ENCODE data around the gene TACC2.
"Not testable (repeated sequence)": the region's sequence is repeated elsewhere in the genome, so short reads cannot be mapped to it uniquely, and the experiment has no call there.

The TACC2 gene

DNA sequence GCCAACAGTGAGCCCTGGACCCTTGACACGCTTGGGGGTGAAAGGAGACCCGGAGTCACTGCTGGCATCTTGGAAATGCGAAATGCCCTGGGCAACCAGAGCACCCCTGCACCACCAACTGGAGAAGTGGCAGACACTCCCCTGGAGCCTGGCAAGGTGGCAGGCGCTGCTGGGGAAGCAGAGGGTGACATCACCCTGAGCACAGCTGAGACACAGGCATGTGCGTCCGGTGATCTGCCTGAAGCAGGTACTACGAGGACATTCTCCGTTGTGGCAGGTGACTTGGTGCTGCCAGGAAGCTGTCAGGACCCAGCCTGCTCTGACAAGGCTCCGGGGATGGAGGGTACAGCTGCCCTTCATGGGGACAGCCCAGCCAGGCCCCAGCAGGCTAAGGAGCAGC lies 98.5 kb downstream of the TACC2 start:
- no peak overlapping the region for H3K4me3 ChIP-seq (ENCODE audit: low read depth in 1 of 2, low read length in 2 of 2)
- H3K27me3 ChIP-seq (ENCODE audit: control insufficient read depth in 1 of 2, insufficient read depth in 2 of 2, low read length in 2 of 2) = no peaks in the 10 kb centered on the region
- H3K4me1 ChIP-seq (ENCODE audit: insufficient read depth, low read length) = no peaks in the 10 kb centered on the region
- H3K9ac ChIP-seq (ENCODE audit: low read length) = no peak overlapping the region
- H3K27ac ChIP-seq (ENCODE audit: low read depth, low read length) = no peak overlapping the region
- peaks cover 26% of the 10 kb centered on the region for H3K36me3 ChIP-seq (ENCODE audit: insufficient read depth, low read length)
- H3K9me3 ChIP-seq (ENCODE audit: low read length) = no peaks in the 10 kb centered on the region

DNA sequence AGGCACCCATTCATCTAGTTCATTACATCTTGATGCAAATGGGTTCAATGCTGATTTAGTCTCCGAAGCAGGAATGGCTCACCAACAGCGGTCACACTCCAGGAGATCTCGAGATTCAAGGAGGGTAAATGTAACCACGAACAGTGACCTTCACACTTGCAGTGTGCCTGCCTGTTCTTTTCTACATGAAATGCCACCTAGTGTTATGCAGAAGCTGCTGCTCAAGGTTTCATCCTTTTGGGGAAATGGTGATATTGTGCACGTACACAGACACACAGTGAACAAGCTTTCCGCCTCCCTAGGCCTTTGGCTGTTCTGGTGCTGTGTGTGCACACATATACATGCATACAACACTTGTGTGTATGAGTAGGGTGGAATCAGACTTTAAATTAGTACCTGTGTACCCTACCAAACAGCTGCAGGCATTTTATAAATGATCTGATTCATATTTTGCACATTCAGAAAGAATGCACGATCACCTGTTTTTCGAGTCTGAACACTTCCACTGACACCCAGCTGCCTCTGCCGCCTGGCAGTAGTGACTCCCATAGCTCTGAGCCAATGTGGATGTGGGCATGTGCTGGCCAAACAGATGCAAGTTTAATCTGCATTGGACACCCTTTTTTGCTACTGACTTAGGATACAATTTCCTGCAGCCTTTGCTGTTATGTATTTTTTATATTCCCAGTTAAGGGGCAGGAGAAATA lies 100.5 kb downstream of the TACC2 start:
- H3K36me3 ChIP-seq (ENCODE audit: insufficient read depth, low read length) = peaks cover 26% of the 10 kb centered on the region
- H3K4me1 ChIP-seq (ENCODE audit: insufficient read depth, low read length) = no peaks in the 10 kb centered on the region
- no peak overlapping the region for H3K4me3 ChIP-seq (ENCODE audit: low read depth in 1 of 2, low read length in 2 of 2)
- no peak overlapping the region for H3K27ac ChIP-seq (ENCODE audit: low read depth, low read length)
- H3K27me3 ChIP-seq (ENCODE audit: control insufficient read depth in 1 of 2, insufficient read depth in 2 of 2, low read length in 2 of 2) = no peaks in the 10 kb centered on the region
- no peaks in the 10 kb centered on the region for H3K9me3 ChIP-seq (ENCODE audit: low read length)
- no peak overlapping the region for H3K9ac ChIP-seq (ENCODE audit: low read length)

DNA sequence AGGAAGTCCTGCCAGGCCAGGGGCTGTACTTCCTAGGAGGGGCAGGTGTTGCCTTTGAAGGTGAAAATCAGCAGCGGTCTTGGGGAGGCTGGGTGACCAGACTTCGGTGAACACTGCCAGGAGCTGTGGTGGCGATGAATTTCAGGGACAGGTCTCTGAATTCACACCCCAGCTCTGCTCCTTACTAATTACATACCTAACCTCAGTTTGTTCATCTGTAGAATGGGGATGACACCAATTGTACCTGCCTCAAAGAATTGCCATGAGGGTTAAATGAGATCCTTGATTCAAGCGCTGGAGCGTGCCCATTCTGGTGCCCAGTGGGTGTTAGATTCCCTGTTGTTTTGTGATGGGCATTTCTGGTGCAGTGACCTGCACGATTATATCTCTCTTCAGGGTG lies 102.8 kb downstream of the TACC2 start:
- H3K9me3 ChIP-seq (ENCODE audit: low read length) = no peaks in the 10 kb centered on the region
- peaks cover 2% of the 10 kb centered on the region for H3K4me1 ChIP-seq (ENCODE audit: insufficient read depth, low read length)
- H3K36me3 ChIP-seq (ENCODE audit: insufficient read depth, low read length) = peaks cover 25% of the 10 kb centered on the region
- no peaks in the 10 kb centered on the region for H3K27me3 ChIP-seq (ENCODE audit: control insufficient read depth in 1 of 2, insufficient read depth in 2 of 2, low read length in 2 of 2)
- no peak overlapping the region for H3K27ac ChIP-seq (ENCODE audit: low read depth, low read length)
- no peak overlapping the region for H3K9ac ChIP-seq (ENCODE audit: low read length)
- no peak overlapping the region for H3K4me3 ChIP-seq (ENCODE audit: low read depth in 1 of 2, low read length in 2 of 2)

- H3K27me3 ChIP-seq (ENCODE audit: control insufficient read depth in 1 of 2, insufficient read depth in 2 of 2, low read length in 2 of 2) = no peaks in the 10 kb centered on the region
- no peaks in the 10 kb centered on the region for H3K9me3 ChIP-seq (ENCODE audit: low read length)
- H3K9ac ChIP-seq (ENCODE audit: low read length) = no peak overlapping the region
- no peak overlapping the region for H3K4me3 ChIP-seq (ENCODE audit: low read depth in 1 of 2, low read length in 2 of 2)
- H3K36me3 ChIP-seq (ENCODE audit: insufficient read depth, low read length) = peaks cover 19% of the 10 kb centered on the region
- H3K4me1 ChIP-seq (ENCODE audit: insufficient read depth, low read length) = peaks cover 9% of the 10 kb centered on the region
- no peak overlapping the region for H3K27ac ChIP-seq (ENCODE audit: low read depth, low read length)
Observed at GRCh38 chr10:122093076-122093475, 104.1 kb downstream of the TACC2 start.

DNA sequence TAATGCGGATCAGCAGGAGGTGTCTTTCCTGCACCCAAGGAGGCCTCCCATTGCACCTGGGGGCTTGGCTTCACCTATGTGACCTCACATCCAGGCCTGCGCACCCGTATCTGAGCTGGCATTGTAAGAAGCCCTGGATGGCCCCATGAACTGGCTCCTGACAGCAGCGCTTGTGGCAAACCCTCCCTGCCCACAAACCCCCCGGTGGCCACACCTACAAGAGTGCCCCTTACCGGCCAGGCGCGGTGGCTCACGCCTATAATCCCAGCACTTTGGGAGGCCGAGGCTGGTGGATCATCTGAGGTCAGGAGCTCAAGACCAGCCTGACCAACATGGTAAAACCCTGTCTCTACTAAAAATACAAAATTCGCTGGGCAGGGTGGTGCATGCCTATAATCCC lies 107.2 kb downstream of the TACC2 start:
- not testable (repeated sequence) for H3K4me3 ChIP-seq (ENCODE audit: low read depth in 1 of 2, low read length in 2 of 2); H3K27ac ChIP-seq (ENCODE audit: low read depth, low read length); H3K9me3 ChIP-seq (ENCODE audit: low read length); H3K36me3 ChIP-seq (ENCODE audit: insufficient read depth, low read length); H3K27me3 ChIP-seq (ENCODE audit: control insufficient read depth in 1 of 2, insufficient read depth in 2 of 2, low read length in 2 of 2); H3K9ac ChIP-seq (ENCODE audit: low read length)
- H3K4me1 ChIP-seq (ENCODE audit: insufficient read depth, low read length) = peaks cover 27% of the 10 kb centered on the region

DNA sequence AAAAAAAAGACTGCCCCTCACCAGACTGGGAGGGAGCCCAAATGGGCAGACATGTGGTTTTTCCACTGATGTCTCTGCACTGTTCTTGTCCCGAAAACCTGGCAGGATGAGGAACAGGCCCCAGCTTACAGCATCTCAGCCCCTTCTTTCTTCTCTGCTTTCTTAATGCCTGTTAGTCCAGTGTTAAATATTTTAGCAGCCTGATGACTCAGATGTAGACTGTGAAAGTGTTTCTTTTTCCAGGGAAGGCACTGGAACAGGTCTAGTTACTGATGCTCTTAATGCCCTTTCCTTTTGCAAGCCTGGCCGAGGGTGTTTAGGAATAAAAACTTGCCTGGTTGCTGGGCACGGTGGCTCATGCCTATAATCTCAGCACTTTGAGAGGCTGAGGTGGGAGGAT lies 107.7 kb downstream of the TACC2 start:
- no peaks in the 10 kb centered on the region for H3K9me3 ChIP-seq (ENCODE audit: low read length)
- no peaks in the 10 kb centered on the region for H3K27me3 ChIP-seq (ENCODE audit: control insufficient read depth in 1 of 2, insufficient read depth in 2 of 2, low read length in 2 of 2)
- peaks cover 27% of the 10 kb centered on the region for H3K4me1 ChIP-seq (ENCODE audit: insufficient read depth, low read length)
- H3K36me3 ChIP-seq (ENCODE audit: insufficient read depth, low read length) = peaks cover 5% of the 10 kb centered on the region
- H3K27ac ChIP-seq (ENCODE audit: low read depth, low read length) = no peak overlapping the region
- H3K4me3 ChIP-seq (ENCODE audit: low read depth in 1 of 2, low read length in 2 of 2) = no peak overlapping the region
- no peak overlapping the region for H3K9ac ChIP-seq (ENCODE audit: low read length)

DNA sequence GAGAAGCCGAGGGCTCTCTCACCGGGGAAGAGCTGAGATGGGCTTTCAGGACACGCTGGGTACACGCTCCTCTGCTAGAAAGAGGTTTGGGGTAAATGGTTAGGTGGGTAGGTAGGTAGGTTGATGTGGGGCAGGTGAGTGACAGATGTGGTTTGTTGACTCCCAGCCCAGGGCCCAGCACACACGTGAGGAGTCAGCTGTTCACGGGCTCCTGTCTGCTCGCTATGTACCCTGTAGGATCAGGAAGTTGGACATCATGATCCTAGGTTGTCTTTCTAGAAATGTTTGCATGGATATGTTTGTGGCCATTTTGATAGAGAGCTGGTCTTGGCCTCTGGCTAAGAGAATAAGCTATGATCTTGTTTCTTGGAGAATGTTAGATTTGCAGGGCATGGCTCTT lies 109.0 kb downstream of the TACC2 start:
- H3K36me3 ChIP-seq (ENCODE audit: insufficient read depth, low read length) = no peaks in the 10 kb centered on the region
- H3K4me3 ChIP-seq (ENCODE audit: low read depth in 1 of 2, low read length in 2 of 2) = no peak overlapping the region
- no peak overlapping the region for H3K27ac ChIP-seq (ENCODE audit: low read depth, low read length)
- no peaks in the 10 kb centered on the region for H3K9me3 ChIP-seq (ENCODE audit: low read length)
- no peak overlapping the region for H3K9ac ChIP-seq (ENCODE audit: low read length)
- no peaks in the 10 kb centered on the region for H3K27me3 ChIP-seq (ENCODE audit: control insufficient read depth in 1 of 2, insufficient read depth in 2 of 2, low read length in 2 of 2)
- H3K4me1 ChIP-seq (ENCODE audit: insufficient read depth, low read length) = peaks cover 39% of the 10 kb centered on the region

- H3K4me1 ChIP-seq (ENCODE audit: insufficient read depth, low read length) = peaks cover 41% of the 10 kb centered on the region
- H3K9ac ChIP-seq (ENCODE audit: low read length) = no peak overlapping the region
- no peak overlapping the region for H3K4me3 ChIP-seq (ENCODE audit: low read depth in 1 of 2, low read length in 2 of 2)
- H3K9me3 ChIP-seq (ENCODE audit: low read length) = no peaks in the 10 kb centered on the region
- H3K27me3 ChIP-seq (ENCODE audit: control insufficient read depth in 1 of 2, insufficient read depth in 2 of 2, low read length in 2 of 2) = no peaks in the 10 kb centered on the region
- peak overlapping the region; percentile 47 for H3K27ac ChIP-seq (ENCODE audit: low read depth, low read length)
- H3K36me3 ChIP-seq (ENCODE audit: insufficient read depth, low read length) = no peaks in the 10 kb centered on the region
Observed at GRCh38 chr10:122098924-122099323, 110.0 kb downstream of the TACC2 start.

GRCh38 chr10:122099562-122099961 lies 110.6 kb downstream of the TACC2 start:
- H3K27ac ChIP-seq (ENCODE audit: low read depth, low read length) = peak overlapping the region; percentile 47
- H3K4me1 ChIP-seq (ENCODE audit: insufficient read depth, low read length) = peaks cover 41% of the 10 kb centered on the region

GRCh38 chr10:122102146-122102868 lies 113.3 kb downstream of the TACC2 start:
- H3K27ac ChIP-seq (ENCODE audit: low read depth, low read length) = peak overlapping the region; percentile 31
- H3K4me1 ChIP-seq (ENCODE audit: insufficient read depth, low read length) = peaks cover 33% of the 10 kb centered on the region
- no peak overlapping the region for H3K9ac ChIP-seq (ENCODE audit: low read length)

More at GRCh38 chr10:122099562-122099961, 110.6 kb downstream of the TACC2 start:
- no peaks in the 10 kb centered on the region for H3K27me3 ChIP-seq (ENCODE audit: control insufficient read depth in 1 of 2, insufficient read depth in 2 of 2, low read length in 2 of 2)
- H3K9me3 ChIP-seq (ENCODE audit: low read length) = no peaks in the 10 kb centered on the region
- no peak overlapping the region for H3K4me3 ChIP-seq (ENCODE audit: low read depth in 1 of 2, low read length in 2 of 2)
- H3K9ac ChIP-seq (ENCODE audit: low read length) = no peak overlapping the region
- no peaks in the 10 kb centered on the region for H3K36me3 ChIP-seq (ENCODE audit: insufficient read depth, low read length)

GRCh38 chr10:122102869-122103525 lies 114.0 kb downstream of the TACC2 start:
- H3K9me3 ChIP-seq (ENCODE audit: low read length) = no peaks in the 10 kb centered on the region
- no peak overlapping the region for H3K4me3 ChIP-seq (ENCODE audit: low read depth in 1 of 2, low read length in 2 of 2)
- no peak overlapping the region for H3K9ac ChIP-seq (ENCODE audit: low read length)
- no peaks in the 10 kb centered on the region for H3K27me3 ChIP-seq (ENCODE audit: control insufficient read depth in 1 of 2, insufficient read depth in 2 of 2, low read length in 2 of 2)
- peaks cover 32% of the 10 kb centered on the region for H3K4me1 ChIP-seq (ENCODE audit: insufficient read depth, low read length)
- H3K36me3 ChIP-seq (ENCODE audit: insufficient read depth, low read length) = no peaks in the 10 kb centered on the region
- H3K27ac ChIP-seq (ENCODE audit: low read depth, low read length) = peak overlapping the region; percentile 31

More at GRCh38 chr10:122102146-122102868, 113.3 kb downstream of the TACC2 start:
- H3K4me3 ChIP-seq (ENCODE audit: low read depth in 1 of 2, low read length in 2 of 2) = no peak overlapping the region
- H3K9me3 ChIP-seq (ENCODE audit: low read length) = no peaks in the 10 kb centered on the region
- H3K36me3 ChIP-seq (ENCODE audit: insufficient read depth, low read length) = no peaks in the 10 kb centered on the region
- H3K27me3 ChIP-seq (ENCODE audit: control insufficient read depth in 1 of 2, insufficient read depth in 2 of 2, low read length in 2 of 2) = no peaks in the 10 kb centered on the region
